ENCODE measurements around the gene DENND1A. TPM values are rescaled to one million over a fixed set of nuclear protein-coding genes. Genes with fewer than 3 reads are reported as not detected.
"Not testable (repeated sequence)": the region's sequence is repeated elsewhere in the genome, so short reads cannot be mapped to it uniquely, and the experiment has no call there.

The DENND1A gene
- total RNA-seq, 1 donor from 2014 or later = 37.3 TPM

- DNase-seq (ENCODE audit: low spot score in 2 of 2) = no peak
- H3K9me3 ChIP-seq = no peaks in the 10 kb centered on the region
- no peak overlapping the region for H3K4me3 ChIP-seq
- no peaks in the 10 kb centered on the region for H3K36me3 ChIP-seq
- H3K4me1 ChIP-seq = no peaks in the 10 kb centered on the region
- TF ChIP-seq, protein P1, sequence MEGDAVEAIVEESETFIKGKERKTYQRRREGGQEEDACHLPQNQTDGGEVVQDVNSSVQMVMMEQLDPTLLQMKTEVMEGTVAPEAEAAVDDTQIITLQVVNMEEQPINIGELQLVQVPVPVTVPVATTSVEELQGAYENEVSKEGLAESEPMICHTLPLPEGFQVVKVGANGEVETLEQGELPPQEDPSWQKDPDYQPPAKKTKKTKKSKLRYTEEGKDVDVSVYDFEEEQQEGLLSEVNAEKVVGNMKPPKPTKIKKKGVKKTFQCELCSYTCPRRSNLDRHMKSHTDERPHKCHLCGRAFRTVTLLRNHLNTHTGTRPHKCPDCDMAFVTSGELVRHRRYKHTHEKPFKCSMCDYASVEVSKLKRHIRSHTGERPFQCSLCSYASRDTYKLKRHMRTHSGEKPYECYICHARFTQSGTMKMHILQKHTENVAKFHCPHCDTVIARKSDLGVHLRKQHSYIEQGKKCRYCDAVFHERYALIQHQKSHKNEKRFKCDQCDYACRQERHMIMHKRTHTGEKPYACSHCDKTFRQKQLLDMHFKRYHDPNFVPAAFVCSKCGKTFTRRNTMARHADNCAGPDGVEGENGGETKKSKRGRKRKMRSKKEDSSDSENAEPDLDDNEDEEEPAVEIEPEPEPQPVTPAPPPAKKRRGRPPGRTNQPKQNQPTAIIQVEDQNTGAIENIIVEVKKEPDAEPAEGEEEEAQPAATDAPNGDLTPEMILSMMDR (IDR thresholded peaks at IDR 0.05) = no peak
- intact Hi-C loops (cut with DNase I) = no loop called here
- no peaks in the 10 kb centered on the region for H3K27me3 ChIP-seq
- no peak overlapping the region for H3K27ac ChIP-seq
Measured at GRCh38 chr9:123336959-123337358, 593.0 kb downstream of the DENND1A start.

- Histone ChIP-seq H3K36me3 (no peaks in the 10 kb centered on the region), H3K9me3 (no peaks in the 10 kb centered on the region), H3K4me3 (no peak overlapping the region), H3K27ac (no peak overlapping the region), H3K27me3 (no peaks in the 10 kb centered on the region), H3K4me1 (no peaks in the 10 kb centered on the region)
- TF ChIP-seq, protein P1 (IDR thresholded peaks at IDR 0.05) = no peak
- intact Hi-C loops (cut with DNase I) = no loop called here
- no peak for DNase-seq (ENCODE audit: low spot score in 2 of 2)
Measured at GRCh38 chr9:123336449-123336848, 593.5 kb downstream of the DENND1A start.

DNA sequence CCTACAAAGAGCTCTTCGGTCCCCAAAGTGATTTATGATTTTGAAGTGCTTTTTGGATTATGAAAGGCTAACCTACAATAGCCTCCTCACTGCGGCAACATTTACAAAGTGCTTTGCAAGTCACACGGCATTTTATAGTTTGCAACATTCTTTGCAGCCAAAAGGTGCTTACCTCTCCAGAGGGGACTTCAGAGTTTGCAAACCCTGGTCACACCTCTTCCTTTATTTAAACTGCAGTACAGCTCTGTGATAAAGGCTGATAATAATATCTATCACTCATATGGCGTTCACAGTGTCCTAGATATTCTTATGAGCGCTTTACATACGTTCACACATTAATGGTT lies 594.0 kb downstream of the DENND1A start:
- Histone ChIP-seq H3K36me3 (no peaks in the 10 kb centered on the region), H3K27me3 (no peaks in the 10 kb centered on the region), H3K4me1 (no peaks in the 10 kb centered on the region), H3K4me3 (no peak overlapping the region), H3K9me3 (no peaks in the 10 kb centered on the region), H3K27ac (no peak overlapping the region)
- TF ChIP-seq, protein P1 (IDR thresholded peaks at IDR 0.05) = no peak
- DNase-seq (ENCODE audit: low spot score in 2 of 2) = no peak
- intact Hi-C loops (cut with DNase I) = no loop called here

DNA sequence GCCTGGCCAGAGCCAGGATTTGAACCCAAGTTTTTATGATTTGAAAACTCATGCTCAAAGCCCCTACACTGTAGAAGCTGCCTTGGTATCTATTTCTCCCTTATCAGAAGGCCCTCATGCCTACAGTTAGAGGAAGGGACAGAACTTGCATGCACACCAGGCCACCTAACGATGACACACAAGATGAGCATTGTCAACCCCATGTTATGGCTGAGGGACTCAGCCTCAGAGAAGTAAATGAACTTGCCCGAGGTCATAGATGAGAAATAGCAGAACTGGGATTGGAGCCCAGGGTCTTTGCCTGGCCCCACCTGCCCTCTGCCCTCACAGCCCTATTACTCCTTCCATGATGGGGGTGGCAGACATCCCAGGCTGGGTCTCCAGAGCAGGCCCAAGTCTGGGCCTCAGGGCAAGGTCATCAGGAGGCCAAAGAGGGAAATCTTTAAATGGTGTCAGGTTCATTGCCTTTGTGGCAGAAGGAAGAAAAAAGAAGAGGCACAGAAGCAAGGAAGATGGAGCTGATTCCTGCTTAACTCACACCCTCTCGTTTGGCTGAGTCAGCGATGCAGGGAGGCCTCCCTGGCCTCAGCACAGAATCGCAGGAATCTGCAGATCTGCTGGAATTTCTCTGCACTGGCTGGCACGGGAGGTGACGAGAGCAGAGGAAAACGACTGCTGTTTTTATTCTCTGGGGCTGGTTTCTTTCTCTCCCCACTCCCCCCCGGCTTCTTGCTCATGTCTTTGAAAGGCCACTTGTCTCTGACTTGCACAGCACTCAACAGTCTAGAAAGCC lies 594.5 kb downstream of the DENND1A start:
- Histone ChIP-seq H3K4me3 (no peak overlapping the region), H3K9me3 (no peaks in the 10 kb centered on the region), H3K27me3 (no peaks in the 10 kb centered on the region), H3K27ac (no peak overlapping the region), H3K36me3 (no peaks in the 10 kb centered on the region), H3K4me1 (no peaks in the 10 kb centered on the region)
- intact Hi-C loops (cut with DNase I) = no loop called here
- no peak for DNase-seq (ENCODE audit: low spot score in 2 of 2)
- TF ChIP-seq, protein P1 (IDR thresholded peaks at IDR 0.05) = no peak

DNA sequence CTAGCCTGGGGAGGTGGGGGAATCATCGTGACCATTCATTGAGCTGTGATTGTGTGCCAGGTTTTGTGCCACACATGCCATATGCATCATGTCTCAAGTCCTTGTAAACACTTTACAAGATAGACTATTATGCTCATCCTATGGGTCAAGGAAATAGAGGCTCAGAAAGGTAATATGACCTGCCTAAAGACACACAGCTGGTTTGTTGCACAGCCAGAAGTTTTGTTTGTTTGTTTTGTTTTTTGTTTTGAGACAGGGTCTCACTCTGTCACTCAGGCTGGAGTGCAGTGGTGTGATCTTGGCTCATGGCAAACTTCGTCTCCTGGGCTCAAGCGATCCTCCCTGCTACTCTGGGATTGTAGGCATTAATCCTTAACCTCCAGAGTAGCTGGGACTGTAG lies 595.3 kb downstream of the DENND1A start:
- H3K4me3 ChIP-seq = no peak overlapping the region
- H3K36me3 ChIP-seq = no peaks in the 10 kb centered on the region
- TF ChIP-seq, protein P1 (IDR thresholded peaks at IDR 0.05) = no peak
- H3K27ac ChIP-seq = no peak overlapping the region
- H3K9me3 ChIP-seq = no peaks in the 10 kb centered on the region
- DNase-seq (ENCODE audit: low spot score in 2 of 2) = no peak
- no peaks in the 10 kb centered on the region for H3K27me3 ChIP-seq
- intact Hi-C loops (cut with DNase I) = no loop called here
- no peaks in the 10 kb centered on the region for H3K4me1 ChIP-seq

- DNase-seq (ENCODE audit: low spot score in 2 of 2); H3K4me3 ChIP-seq; H3K27ac ChIP-seq; H3K36me3 ChIP-seq; H3K27me3 ChIP-seq; intact Hi-C loops (cut with DNase I); H3K4me1 ChIP-seq; H3K9me3 ChIP-seq: not testable (repeated sequence)
Measured at GRCh38 chr9:123333058-123333669, 596.8 kb downstream of the DENND1A start.

Measured in ascending aorta (tissue), 2 donors.